Midbrain (tissue), 1 donor: Measurements from ENCODE around the gene HAGH.
A peak's percentile ranks its signal among the peaks of the same experiment; 100 is the strongest.
"Not testable (repeated sequence)": the region's sequence is repeated elsewhere in the genome, so short reads cannot be mapped to it uniquely, and the experiment has no call there.

Experiments used
- DNase-seq: peaks from one replicate; lab custom pipeline; 2025; lab: John Stamatoyannopoulos, UW

The HAGH gene

GRCh38 chr16:1826691-1827573, at the start of gene HAGH, which contains the start of gene FAHD1:
Gene HAGH (minus strand): TSS chr16:1826825. CDS start chr16:1826787, 38 bp downstream.
Gene FAHD1 (plus strand): TSS chr16:1827206. CDS start chr16:1827239, 33 bp downstream.
- peak; percentile 95 for DNase-seq

DNA sequence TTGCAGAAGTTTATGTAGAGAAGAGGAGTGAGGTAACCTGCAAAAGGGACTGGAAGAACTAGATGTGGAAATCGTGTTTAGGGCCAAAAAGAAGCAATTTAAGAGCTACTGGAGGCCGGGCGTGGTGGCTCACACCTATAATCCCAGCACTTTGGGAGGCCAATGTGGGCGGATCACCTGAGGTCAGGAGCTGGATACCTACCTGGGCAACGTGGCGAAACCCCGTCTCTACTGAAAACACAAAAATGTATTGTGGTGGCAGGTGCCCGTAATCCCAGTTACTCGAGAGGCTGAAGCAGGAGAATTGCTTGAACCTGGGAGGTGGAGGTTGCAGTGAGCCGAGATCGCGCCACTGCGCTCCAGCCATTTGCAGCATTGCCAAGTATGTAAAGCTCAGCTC, 49.4 kb upstream of the HAGH start:
- not testable (repeated sequence) for DNase-seq

- no peak for DNase-seq
These were observed 48.2 kb upstream of the HAGH start for GRCh38 chr16:1874854-1875253.

- DNase-seq, result no peak
These were observed 45.5 kb upstream of the HAGH start, which contains the start of gene MEIOB for GRCh38 chr16:1871974-1872635. Gene MEIOB (minus strand): TSS chr16:1872164. CDS start chr16:1868175, 3,989 bp downstream.

GRCh38 chr16:1870365-1871082, 43.9 kb upstream of the HAGH start:
- DNase-seq, result no peak

GRCh38 chr16:1865902-1866690, 39.5 kb upstream of the HAGH start:
- no peak for DNase-seq

GRCh38 chr16:1863681-1864460, 37.2 kb upstream of the HAGH start:
- peak; percentile 18 for DNase-seq

DNA sequence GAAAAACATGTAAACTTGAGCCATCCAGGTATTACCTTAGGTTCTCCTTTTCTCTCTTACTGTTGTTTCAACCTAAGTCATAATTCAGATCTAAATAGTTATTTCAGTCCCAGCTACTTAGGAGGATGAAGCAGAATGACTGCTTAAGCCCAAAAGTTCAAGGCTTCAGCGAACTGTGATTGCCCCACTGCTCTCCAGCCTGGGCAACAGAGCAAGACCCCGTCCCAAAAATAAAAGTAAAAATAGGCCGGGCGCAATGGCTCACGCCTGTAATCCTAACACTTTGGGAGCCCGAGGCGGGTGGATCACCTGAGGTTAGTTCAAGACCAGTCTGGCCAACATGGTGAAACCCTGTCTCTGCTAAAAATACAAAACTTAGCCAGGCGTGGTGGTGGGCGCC, 35.8 kb upstream of the HAGH start:
- no peak for DNase-seq

DNA sequence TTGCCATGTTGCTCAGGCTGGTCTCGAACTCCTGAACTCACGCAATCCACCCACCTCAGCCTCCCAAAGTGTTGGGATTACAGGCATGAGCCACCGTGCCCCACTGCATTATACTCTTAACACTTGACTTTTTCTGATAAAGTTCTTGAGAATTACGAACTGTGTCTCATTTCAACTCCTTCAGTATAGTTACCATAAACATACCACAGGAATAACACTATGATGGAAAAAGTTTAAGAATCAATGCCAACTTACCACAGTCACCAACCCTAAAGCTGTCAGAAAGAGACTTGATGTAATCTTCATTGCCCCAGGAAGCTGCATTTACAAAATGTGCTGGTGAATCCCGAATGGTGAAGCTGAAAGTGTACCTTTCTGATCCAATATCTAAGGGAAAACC, 35.1 kb upstream of the HAGH start:
- DNase-seq, result no peak

- DNase-seq, result no peak
These were observed 33.0 kb upstream of the HAGH start for GRCh38 chr16:1859650-1860049.

DNA sequence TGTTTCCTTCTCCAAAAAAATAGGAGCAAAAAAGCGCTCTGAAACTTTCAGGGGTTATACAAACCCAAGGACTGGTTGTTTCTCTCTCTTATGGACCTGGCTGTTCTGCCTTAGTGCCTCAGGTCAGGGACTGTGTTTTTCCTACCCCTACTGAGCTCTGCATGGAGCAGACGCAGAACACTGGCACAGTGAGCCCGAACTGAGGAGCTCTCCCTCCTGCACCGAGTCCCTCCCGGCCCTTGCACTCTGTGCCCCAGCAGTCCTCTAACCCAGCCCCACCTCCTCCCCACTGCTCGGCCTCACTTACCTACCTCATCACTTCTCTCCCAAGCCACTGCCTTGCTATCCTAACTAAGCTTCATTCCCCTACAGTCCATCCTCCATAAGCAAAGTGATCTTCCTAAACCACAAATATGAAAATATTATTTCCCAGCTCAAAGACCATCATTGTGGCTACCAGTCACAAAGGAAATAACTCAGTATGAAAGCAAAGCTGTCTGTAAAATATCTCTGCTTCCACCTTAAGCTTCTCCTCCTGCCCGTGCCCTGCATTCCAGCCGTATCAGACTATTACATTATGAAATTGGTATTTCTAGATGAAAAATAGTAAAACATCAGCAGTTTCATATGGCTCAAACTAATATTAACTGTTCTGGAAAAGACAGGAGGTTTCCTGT, 31.7 kb upstream of the HAGH start:
- no peak for DNase-seq

GRCh38 chr16:1857433-1858097, 30.9 kb upstream of the HAGH start:
- DNase-seq, result no peak

DNA sequence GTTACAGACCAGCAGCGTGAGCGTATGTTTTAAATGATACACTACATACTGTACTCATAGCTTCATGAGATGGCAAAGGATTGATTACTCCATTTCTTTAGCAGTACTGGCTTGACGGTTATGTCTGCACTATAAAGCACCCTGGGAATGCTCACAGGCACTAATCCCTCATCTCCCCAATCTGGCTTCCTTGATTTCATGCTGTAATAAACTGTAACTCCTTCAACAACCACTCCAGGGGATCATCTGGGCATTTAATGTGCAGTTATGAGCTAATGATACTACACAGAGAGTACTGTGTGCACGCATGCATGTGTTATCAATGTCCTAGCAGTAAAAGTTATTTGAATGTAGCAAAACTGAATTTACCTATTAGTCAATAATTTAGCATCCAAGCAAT, 25.2 kb upstream of the HAGH start:
- no peak for DNase-seq

DNA sequence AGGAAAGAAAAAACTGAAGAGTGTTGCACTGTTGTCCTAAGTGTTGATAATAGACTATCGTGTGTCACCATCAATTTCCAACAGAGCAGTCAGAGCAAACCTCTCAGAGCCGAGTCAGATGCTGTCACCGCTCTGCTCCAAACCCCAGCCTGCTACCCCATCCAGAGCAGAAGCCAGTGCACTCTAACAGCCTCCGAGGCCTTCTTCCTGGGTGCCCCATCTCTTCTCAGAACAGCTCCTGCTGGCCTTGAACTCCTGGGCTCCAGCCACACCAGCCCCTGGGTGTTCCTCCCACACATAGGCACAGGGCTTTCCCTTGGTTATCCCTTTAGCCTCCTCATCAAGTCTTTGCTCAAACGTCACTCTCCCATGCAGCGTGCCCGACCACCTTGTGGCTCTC, 24.4 kb upstream of the HAGH start:
- DNase-seq, result no peak

- DNase-seq, result no peak
These were observed 19.8 kb upstream of the HAGH start for GRCh38 chr16:1846416-1846815.

GRCh38 chr16:1845985-1846384, 19.4 kb upstream of the HAGH start:
- DNase-seq, result no peak

DNA sequence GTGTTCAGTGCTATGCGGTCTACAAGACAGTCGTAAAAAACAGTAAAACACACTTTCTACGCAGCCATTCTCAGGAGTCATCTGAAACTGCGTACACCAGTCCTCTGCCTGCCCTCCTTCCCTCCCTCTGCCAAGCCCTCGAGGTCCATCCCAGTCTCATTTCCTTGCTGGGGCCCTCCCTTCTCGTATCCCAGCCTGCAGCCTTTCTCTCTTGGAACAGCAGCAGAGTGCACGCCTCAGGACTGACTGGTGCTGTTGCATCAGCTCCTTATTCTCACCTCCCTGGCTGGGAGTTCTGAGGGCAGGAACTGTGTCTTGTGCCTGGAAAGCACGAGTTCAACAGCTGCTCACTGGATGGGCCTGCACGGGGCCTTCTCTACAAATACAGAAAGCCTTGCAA, 12.9 kb upstream of the HAGH start:
- DNase-seq, result no peak

DNA sequence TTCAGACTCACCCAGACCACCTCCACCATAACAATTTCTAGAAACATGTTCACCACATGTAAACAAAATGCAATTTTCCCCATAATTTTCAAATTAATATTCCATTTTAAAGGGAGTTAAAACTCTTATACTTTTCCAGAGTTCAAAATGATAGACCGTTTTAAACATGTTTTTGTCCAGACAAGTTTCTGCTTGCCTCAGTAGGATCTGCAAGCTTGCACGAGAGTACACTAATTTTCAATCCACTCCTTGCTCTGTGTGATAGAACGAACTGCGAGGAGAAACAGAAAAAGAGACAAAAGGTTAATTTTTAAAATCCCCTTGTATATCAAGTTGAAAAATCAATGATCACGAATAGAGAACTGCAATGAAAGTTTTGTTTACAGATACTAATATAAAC, 7.5 kb upstream of the HAGH start:
- no peak for DNase-seq

GRCh38 chr16:1832838-1833454, 6.3 kb upstream of the HAGH start:
- no peak for DNase-seq
